HG03521 (cell line): Measurements from ENCODE around the gene KIAA0232.

Source experiments
- ATAC-seq: cut with Tn5 transposase; IDR thresholded peaks from one replicate; pipeline ENCODE4 v1.9.1; 2021; ENCODE audit warnings: mild to moderate bottlenecking, moderate library complexity; ENCODE audit not compliant: unreplicated experiment

KIAA0232 gene, protein sequence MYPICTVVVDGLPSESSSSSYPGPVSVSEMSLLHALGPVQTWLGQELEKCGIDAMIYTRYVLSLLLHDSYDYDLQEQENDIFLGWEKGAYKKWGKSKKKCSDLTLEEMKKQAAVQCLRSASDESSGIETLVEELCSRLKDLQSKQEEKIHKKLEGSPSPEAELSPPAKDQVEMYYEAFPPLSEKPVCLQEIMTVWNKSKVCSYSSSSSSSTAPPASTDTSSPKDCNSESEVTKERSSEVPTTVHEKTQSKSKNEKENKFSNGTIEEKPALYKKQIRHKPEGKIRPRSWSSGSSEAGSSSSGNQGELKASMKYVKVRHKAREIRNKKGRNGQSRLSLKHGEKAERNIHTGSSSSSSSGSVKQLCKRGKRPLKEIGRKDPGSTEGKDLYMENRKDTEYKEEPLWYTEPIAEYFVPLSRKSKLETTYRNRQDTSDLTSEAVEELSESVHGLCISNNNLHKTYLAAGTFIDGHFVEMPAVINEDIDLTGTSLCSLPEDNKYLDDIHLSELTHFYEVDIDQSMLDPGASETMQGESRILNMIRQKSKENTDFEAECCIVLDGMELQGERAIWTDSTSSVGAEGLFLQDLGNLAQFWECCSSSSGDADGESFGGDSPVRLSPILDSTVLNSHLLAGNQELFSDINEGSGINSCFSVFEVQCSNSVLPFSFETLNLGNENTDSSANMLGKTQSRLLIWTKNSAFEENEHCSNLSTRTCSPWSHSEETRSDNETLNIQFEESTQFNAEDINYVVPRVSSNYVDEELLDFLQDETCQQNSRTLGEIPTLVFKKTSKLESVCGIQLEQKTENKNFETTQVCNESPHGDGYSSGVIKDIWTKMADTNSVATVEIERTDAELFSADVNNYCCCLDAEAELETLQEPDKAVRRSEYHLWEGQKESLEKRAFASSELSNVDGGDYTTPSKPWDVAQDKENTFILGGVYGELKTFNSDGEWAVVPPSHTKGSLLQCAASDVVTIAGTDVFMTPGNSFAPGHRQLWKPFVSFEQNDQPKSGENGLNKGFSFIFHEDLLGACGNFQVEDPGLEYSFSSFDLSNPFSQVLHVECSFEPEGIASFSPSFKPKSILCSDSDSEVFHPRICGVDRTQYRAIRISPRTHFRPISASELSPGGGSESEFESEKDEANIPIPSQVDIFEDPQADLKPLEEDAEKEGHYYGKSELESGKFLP (N-terminal part only)

DNA sequence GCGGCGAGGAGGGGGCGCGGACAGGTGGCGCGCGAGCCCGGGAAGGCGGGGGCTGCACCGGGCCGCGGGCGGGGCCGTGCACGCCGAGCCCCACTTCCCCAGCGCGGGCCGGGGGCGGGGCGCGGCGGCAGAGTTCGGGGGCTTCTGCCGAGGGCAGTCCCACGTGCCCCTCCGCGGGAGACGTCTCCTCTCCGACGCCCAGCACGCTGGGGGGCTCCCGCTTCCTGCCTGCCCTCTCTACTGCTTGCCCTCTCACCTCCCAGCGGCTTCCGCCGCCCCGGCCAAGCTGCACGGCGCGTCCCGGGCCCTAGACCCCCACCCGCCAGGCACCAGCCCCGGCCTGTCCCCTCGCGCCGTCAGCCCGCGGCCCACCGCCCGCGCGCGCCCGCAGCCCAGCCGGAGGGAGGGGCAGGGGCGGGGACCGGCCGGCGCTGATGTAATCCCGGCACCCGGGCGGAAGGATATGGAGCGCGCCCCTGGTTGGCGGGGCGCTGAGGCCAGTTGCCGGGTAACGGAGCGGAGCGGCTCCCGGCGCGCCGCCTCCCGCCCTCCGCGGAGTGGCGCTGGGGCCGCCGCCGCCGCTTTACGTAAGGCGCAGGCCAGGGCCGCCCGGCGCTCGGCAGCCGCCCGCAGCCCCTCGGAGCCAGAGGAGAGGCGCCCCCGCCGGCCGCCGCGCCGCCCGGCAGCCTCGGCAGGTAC is at the start of gene KIAA0232:
Gene KIAA0232, plus strand, starts transcription at position 581 of the 699 bp plus-strand sequence. CDS start 41,727 bp downstream, outside the sequence.
- ATAC-seq: peak; percentile 72

DNA sequence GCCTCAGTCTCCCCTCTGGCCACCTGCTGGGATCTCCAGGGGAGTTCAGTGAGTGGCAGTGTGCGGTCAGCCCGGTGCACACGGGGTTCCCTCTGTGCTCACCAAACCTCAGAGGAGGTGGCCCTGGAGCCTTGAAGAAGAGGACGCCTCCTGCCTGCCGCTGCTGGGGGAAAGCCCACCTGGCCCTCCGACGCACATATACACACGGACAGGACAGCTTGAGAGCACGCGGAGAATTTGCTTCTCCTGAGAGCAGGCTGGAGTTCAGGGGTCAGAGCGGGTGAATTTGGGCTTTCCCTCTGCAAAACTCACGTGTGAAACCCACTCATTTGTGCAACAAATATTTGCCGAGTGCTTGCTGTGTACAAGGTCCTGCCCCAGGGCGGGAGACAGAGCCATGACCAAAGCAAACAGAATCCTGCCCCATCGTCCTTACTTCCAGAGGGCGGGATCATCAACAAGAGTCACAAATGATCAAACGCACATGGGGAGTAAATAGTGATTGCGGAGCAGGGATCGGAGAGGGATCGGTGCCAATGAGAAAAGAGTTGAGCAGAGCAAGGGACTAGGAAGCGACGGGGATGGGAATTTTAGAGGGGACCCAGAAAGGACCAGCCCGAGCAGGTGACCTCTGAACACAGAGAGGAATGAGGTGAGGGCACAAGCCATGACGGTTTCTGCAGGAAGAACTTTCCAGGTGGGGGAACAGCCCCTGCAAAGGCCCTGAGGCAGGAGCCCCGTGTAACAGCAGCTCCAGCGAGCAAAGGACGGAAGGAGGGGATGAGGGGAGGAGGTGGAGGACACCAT is 49.0 kb upstream of the KIAA0232 start:
- no peak for ATAC-seq

DNA sequence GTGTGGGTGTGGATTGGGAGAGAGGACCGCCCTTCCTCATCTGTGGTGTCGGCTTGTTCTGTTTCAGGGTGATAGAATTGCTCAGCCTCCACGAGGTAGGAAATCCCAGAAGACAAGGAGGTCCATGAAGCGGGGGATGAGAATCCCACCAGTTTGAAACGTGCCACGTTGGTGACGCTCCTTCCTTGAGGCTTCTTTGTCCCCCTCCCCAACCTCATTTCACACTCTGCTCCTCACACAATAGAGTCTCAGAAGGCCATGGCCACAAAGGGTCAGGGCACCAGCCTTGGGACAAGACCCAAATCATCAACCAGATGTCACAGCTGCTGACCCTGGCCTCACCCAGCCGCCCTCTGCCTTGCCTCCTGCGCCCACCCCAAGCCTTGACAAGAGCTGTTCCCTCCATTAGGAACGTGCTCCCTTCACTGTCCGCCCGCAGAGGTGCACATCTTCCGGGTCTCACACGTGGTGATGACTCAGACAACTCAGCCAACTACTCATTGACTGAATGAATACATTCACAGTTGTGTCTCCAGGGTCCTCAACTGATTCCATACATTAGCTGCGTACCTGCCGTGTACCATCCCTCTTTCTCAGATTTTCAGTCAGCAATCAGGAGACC is 48.3 kb upstream of the KIAA0232 start:
- no peak for ATAC-seq

DNA sequence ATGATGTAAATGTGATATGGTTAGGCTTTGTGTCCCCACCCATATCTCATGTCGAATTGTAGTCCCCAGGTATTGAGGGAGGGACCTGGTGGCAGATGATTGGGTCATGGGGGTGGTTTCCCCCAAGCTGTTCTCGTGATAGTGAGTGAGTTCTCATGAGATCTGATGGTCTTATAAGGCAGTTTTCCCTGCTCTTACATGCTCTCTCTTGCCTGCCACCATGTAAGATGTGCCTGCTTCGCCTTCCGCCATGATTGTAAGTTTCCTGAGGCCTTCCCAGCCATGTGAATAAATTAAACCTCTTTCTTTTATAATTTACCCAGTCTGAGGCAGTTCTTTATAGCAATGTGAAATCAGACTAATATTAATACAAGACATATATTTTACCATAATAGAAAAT is 42.6 kb upstream of the KIAA0232 start:
- ATAC-seq: no peak

DNA sequence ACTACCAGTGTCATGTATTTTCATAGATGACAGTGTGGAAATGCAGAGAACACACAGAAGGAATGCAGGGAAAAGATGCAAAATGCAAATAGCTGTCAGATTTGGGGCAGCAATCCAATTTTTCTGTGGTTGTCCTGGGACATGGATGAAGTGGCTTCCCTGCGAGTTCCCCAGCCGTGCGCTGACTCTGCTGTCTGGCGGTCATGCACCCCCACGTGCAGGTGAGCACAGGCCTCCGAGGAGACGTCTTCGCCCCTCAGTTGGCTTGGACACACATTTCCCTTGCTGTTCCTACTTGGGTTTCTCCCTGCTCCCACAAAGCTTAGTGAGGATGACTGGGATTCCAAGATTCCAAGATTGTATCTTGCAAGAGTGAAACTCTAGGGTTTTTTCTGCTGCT is 42.2 kb upstream of the KIAA0232 start:
- no peak for ATAC-seq

DNA sequence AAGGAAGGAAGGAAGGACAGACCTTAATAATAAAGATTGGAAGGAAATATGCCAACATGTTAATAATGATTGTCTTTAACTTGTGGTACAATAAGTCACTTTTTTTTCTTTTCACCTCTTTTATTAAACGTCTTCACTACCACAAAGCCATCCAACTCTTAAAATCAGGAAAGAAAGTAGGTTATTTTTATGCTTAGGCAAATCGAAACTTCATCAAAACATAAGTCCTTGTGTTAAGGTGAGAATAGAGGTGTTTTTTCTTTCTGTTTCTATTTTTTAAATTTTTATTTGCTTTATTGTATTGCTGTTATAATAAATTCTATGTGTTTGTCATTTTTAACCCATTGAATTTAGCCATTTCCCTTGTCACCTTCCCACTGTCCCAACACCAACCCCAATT is 40.0 kb upstream of the KIAA0232 start:
- no peak for ATAC-seq

DNA sequence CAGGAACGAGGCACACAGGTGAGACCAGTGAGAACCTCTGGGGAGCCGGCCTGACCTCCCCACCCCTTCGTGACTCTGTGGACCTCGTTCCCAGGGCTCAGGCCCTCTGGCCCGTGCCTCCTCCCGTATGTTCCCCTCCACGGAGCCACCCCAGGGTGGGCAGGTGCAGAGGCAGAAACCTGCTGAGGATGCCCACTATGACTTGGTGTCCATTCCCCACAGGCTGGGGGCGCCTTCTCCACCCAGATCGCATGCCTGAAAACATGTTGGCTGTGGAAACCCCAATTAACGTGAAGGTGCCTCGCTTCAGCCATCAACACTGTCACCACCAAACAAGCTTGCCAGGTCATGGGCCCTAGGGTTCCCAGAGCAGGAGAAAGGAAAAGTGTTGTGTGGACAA is 39.5 kb upstream of the KIAA0232 start:
- ATAC-seq: no peak

DNA sequence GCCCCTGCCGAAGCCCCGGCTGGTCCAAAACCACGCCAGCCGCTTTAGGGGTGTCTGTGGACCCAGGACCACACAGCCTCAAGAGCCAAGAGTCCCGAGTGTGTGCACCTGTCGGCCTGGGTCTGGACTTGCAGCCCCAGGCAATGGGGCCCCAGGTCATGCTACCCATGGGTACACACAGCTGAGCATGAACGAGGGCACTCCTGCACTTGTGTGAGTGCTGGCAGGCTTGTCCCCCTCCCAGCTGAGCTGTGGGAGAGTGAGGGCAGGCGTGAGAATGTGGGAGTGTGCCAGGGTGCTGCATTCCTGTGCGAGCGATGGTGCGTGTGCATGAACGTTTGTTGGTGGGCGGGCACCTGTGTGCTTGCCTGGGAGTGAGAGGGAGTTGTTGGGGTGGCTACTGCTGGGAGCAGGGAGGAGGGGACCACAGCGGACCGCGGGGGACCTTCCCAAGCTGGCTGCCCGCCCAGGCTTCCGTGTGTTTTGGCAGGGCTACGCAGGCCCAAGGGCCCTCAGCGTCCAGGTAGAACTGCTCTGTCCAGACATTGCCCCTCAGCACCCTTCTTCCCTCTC is 35.7 kb upstream of the KIAA0232 start:
- no peak for ATAC-seq

DNA sequence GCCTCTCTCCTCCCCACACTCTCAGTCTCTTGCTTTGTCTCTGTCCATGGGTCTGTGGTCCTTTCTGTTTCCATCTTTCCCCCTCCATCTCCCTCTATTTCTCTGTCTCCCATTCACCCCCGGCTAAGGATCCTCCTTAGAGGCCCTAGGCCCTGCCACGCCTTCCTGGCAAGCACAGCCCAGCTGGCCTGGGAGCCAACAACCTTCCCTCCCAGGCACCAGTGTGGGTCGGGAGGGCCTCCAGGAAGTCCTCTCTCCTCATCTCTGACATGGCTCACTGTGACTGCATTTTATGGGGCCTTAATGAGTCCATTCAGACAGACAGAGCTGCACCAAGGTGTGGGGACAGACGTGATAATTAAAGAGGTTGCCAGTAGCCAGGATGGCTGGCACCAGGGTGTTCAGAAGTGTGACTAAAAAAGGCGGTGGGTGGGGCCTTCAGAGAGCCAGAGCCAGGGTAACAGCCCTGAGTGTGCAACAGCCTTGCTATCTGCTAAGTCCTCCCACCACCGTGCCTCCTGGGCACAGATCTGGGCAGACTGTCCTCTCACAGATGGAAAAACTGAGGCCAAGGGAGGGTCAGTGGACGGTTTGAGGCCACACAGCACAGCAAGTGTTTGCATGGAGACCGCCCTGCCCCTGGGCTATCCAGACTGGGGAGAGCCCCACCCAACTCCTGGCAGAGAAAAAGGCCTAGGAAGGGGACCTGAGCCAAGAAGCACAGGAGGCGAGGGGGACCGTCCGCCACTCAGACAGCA is 35.1 kb upstream of the KIAA0232 start:
- no peak for ATAC-seq

DNA sequence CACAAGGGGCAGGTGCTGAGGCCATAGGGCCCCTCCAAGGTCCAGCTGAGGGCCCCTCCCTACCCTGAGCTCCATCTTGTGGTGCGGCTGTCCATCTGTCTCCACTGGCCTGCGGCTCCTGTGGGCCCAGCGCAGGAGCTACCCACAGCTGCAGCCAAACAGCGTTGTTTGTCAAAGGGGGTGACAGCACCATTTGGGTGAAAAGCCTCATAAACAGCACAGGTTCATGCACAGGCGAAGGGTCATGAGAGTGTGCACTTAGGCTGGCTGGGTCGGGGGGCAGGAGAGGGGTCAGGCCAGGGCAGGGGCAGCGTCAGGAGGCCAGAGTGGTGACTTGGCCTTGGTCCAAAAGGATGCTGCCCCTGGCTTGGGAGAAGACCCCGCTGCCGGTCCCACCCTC is 34.2 kb upstream of the KIAA0232 start:
- no peak for ATAC-seq

DNA sequence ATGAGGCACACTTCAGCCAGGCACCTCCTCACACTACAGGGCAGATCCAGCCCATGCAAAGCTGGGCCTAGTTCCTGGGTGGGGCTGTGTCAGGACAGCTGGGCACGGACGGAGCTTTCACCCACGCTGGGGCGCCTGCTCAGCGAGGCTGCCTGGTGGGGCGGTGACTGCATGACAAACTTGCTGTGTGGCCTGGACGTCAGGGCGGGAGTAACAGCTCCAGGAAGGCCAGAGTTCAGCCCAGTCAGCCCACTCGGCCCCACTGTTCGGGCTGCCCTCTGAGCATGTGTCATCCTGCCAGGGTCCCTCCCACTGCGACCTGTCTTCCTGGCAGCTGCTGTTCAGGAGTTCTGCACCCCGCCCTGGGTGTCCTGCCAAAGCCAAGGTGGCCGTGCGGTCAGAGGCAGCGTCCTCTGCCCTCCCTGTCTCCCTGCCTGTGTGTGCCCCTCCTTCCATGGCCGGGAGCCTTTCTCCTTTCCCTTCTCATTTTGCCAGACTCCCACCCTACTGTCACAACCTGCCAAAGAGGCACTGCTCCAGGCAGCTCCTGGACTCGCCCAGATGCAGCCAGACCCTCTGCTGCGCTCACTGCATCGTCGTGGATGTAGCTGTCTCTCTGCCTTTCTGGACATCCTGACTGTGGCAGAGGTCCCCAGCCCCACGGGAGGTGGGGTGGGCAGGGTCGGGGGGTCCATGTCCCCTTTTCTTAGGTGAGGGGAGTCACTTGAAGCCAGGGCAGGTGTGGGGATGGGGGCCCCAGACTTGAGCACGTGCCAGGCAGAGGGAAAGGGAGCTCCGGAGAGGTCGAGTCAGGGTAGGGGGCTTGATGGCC is 33.0 kb upstream of the KIAA0232 start:
- ATAC-seq: no peak

DNA sequence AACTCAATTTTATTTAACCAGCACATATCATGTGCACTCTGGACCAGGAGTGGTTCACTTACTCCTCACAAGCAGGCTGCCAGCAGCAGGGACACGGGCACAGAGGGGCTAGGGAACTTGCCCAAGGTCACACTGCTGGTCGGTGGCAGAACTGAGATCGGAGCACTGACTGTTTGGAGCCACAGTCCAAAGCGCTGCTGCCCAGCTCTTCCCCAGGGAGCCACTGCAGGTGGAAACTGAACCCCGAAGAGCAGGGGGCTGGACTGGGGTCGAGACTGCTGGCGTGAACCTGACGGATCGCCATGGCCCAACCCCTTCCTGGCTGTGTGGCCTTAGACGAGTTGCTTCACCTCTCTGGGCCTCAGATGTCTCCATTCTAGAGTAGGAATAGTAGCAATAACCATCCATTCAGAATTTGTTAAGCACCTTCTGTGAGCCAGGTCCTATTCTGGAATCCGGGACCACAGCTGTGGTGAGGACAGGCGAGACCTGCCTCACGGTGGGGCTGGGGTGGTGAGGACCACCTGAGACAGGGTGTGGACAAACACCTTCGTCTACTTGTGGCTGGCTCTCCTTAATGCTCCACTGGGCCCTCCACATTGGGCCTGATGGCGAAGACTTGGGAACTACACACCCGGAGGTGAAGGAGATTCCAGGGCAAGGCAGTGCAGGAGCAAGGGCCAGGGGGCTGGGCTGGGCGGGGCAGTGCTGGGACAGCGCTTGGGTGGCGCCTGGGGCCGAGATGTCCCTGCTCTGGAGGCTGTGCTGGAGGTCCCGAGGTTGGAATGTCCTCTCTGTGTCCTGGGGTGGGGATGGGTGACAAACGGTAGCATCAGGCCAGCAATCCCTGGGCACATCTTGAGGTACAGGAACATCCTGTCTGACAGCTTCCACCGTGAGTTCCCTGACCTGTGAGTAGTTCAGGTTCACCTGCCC is 32.0 kb upstream of the KIAA0232 start:
- ATAC-seq: no peak

DNA sequence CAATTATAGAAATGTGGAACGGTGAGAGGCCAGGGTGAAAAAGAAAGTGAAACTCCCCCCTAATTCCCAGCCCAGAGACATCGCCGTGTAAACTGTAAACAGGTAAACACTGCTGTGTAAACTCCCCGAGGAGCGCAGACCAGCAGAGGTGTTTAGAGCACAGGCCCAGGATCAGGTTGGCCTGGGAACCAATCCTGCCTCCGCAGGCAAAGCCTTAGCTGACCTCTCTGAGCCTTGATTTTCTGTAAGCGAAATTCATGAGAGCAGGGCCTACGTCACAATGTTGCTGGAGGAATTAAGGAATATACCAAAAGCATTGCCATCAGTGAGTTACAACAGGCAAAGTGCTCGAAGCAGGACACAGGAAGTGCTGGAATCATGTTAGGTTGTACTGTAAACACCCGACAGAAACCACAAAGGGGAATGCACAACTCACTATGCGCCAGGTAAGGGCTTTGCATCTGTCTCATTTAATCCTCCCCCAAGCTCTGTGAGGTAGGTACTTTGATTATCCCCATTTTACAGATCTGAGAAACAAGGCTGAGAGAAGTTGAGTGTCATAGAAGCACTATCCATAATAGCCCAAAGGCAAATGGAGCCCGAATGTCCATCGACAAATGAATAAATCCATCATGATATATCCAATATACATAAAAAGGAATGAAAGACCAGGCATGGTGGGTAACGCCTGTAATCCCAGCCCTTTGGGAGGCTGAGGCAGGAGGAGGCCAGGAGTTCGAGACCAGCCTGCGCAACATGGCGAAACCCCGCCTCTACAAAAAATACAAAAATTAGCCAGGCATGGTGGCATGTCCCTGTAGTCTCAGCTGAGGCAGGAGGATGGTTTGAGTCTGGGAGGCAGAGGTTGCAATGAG is 30.7 kb upstream of the KIAA0232 start:
- no peak for ATAC-seq

DNA sequence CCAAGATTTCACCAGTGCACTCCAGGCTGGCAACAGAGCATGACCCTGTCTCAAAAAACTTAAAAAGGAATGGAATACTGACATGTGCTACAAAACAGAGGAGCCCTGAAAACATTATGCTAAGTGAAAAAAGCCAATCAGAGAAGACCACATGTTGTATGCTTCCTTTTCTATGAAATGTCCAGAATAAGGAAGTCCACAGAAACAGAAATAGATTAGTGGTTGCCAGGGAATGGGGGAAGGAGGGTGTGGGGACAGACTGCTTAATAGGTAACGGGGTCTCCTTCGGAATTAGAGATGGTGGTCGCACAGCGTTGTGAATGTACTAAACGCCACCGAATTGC is 30.1 kb upstream of the KIAA0232 start:
- ATAC-seq: no peak

DNA sequence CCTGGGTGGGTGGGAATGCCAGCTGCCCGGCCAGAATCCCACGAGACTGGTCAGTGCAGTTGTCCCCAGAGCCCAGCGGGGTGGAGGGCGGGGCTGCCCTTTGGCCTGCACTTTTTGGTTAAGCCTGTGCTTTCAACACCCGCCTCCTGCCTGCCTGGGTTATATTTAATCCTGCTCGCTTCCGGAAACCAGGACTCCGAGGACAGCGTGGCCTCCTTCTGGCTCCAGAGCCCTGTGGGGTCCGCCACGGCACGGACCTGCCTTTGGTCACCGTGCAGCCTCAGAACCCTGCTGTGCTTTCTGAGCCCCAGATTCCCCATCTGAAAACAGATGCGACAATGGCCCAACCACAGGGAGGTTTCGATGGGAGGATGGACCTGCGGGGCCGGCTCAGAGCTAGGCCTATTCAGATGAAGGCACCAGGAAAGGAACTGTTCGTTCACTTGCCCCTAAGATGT is 29.4 kb upstream of the KIAA0232 start:
- no peak for ATAC-seq

DNA sequence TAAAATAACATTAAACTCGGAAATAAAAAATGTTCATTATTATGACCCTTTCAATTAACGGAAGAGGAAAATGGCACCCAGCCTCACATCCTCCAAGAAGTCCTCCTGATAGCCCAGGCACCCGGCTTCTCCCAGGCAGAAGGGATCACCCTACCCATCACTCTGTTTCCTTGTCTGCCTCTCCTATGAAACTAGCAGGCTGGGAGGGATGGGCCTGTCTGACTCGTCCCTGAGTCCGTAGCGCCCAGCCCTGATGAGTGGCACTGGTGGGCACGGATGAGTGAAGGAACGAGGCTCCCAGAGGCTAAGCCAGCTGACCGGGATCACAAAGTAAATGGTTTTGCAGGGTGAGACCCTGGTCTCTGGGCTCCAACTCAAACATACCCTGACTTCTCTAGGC is 28.6 kb upstream of the KIAA0232 start:
- ATAC-seq: no peak
